ENCODE results near the gene TUBGCP6. TPM values are rescaled to one million over a fixed set of nuclear protein-coding genes. Genes with fewer than 3 reads are reported as not detected.
A peak's percentile ranks its signal among the peaks of the same experiment; 100 is the strongest.

TUBGCP6 gene
- total RNA-seq, 3 donors from 2014 or later = 34.2 to 66.2 (median 59.6) TPM

DNA sequence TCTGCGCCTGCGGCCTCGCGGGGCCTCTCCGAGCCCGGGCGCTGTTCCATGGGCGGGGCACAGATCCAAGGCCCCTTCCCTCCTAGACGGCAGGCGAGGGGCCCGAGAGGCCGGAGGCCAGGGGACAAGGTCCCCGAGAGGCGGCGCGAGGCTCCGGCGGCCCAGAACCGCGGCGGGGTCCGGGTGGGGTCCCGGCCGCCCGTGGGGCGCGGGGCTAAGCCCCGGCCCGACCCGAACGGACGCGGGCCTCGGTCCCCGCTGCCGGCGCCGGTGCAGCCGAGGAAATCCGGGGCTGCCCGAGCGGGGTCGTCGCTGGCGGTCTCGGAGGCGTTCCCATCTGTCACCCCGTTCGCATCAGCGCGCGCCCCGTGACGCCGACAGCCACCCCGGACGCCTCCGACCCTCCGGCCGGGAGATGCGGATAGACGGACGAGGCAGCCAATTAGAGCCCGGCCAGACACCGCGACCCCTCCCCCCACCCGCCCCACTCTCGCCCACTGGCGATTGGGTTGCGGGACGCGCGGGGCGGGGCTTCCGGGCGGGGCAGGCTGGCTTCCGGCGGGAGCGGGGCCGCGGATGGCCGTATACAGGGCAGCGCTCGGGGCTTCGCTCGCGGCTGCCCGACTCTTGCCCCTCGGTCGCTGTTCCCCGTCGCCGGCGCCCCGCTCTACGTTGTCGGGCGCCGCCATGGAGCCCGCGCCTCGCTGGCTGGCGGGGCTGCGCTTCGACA lies 44.2 kb downstream of the TUBGCP6 start, which contains the start of gene SELENOO:
Gene SELENOO, plus strand, starts transcription at position 551 of the 730 bp plus-strand sequence. Its CDS starts 26 bp downstream, at position 577.
- Histone ChIP-seq H3K36me3 (no peaks in the 10 kb centered on the region), H3K4me3 (peak within 1 kb of the TSS; percentile 66 to 89 (median 76)), H3K9me3 (no peaks in the 10 kb centered on the region), H3K4me1 (no peaks in the 10 kb centered on the region), H3K27ac (peak within 1 kb of the TSS; percentile 71 to 90), H3K27me3 (no peaks in the 10 kb centered on the region)
- intact Hi-C loops (cut with DNase I; ENCODE audit: low total_unique reads) = loop anchor here (10.0 kb wide), 1 partner anchor 46 kb away; no protein-coding TSS in a partner anchor
- peak; percentile 82 to 90 for DNase-seq (ENCODE audit: low spot score in 2 of 2)
- TF ChIP-seq POLR2AphosphoS5 (IDR thresholded peaks at IDR 0.05) = peak; percentile 51 to 73 (median 70)
- TF ChIP-seq CTCF (IDR thresholded peaks at IDR 0.05) = no peak

DNA sequence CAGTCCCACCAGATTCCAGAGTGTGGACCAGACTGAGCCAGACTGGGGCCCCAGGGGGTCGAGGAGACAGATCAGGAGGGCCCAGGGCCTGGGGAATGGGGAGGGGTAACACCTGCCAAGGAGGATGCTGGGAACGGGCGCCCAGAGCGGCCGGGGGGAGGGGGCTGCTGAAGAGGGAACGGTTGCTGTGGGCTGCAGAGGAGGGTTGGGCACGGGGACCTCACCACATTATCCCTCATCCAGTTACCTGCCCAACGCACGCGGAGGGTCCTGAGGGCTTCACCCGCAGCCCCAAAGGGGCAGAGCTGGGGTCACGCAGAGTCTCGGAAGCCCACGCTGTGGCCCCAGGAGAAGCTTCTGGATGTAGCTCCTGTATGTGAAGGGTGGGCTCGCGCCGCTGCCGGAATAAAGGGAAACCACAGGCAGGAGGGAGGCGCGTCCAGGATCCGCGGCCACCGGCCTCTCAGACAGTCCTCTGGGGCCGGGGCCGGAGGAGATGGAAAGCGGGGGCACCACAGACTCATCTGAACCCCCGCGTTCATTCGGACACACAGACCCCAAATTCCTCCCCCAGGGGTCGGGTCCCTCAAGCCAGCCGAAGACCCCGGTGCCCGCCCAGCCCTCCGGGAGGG lies 44.9 kb downstream of the TUBGCP6 start:
- Histone ChIP-seq H3K9me3 (no peaks in the 10 kb centered on the region), H3K27ac (peak overlapping the region; percentile 71 to 90), H3K36me3 (no peaks in the 10 kb centered on the region), H3K4me3 (peak overlapping the region; percentile 66 to 89 (median 76)), H3K27me3 (no peaks in the 10 kb centered on the region), H3K4me1 (no peaks in the 10 kb centered on the region)
- intact Hi-C loops (cut with DNase I; ENCODE audit: low total_unique reads) = loop anchor here (10.0 kb wide), 1 partner anchor 45 kb away; no protein-coding TSS in a partner anchor
- no peak for TF ChIP-seq CTCF (IDR thresholded peaks at IDR 0.05)
- TF ChIP-seq POLR2A (IDR thresholded peaks at IDR 0.05) = no peak
- TF ChIP-seq POLR2AphosphoS5 (IDR thresholded peaks at IDR 0.05) = no peak
- DNase-seq (ENCODE audit: low spot score in 2 of 2) = no peak

DNA sequence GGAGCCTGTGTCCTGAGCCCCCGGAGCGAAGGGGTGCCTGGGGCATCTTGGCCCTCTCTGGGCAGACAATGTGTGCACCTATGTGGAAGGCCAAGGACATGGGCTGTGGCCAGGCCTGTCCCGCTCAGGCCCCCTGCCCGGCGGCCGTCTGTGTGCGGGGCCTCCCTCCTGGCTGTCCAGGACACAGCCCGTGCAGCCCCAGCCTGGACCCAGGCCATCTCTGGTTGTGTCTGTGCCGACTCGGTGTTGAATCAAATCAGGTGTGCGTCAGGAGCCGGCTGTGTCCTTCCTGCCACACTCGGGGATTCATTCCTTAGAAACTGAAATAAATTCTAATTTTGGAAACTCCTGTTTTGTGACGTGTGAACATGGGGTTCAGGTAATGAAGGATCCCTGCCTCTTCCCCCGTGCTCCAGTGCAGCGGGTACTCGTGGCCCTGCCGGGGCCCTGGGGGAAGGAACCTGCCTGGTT lies 45.5 kb downstream of the TUBGCP6 start:
- TF ChIP-seq POLR2A (IDR thresholded peaks at IDR 0.05) (no peak), CTCF (IDR thresholded peaks at IDR 0.05) (no peak), POLR2AphosphoS5 (IDR thresholded peaks at IDR 0.05) (no peak)
- no peaks in the 10 kb centered on the region for H3K9me3 ChIP-seq
- H3K27ac ChIP-seq = no peak overlapping the region
- H3K4me1 ChIP-seq = no peaks in the 10 kb centered on the region
- intact Hi-C loops (cut with DNase I; ENCODE audit: low total_unique reads) = no loop called here
- H3K36me3 ChIP-seq = no peaks in the 10 kb centered on the region
- no peak for DNase-seq (ENCODE audit: low spot score in 2 of 2)
- H3K4me3 ChIP-seq = peak overlapping the region in 1 of 3 donors; percentile 89
- no peaks in the 10 kb centered on the region for H3K27me3 ChIP-seq

DNA sequence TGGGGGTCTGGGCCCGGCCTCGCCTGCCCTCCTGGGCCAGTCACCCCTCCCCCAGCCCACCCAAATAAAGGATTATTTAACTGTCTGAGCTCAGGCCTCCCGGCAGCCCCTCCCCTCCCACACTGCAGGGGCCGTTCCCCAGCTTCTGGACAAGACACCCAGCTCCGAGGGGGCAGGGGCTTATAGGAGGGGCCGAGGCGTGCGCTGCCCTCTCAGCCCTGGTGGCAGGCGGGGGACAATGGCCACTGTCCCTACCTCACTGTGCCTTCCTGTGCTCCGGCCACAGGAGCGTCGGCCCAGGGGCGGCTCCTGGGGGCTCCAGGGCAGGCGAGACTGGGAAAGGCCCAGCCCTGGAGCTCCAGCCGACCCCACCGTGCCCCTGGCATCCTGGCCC lies 46.2 kb downstream of the TUBGCP6 start:
- Histone ChIP-seq H3K27me3 (no peaks in the 10 kb centered on the region), H3K4me3 (no peak overlapping the region), H3K27ac (no peak overlapping the region), H3K36me3 (no peaks in the 10 kb centered on the region), H3K4me1 (no peaks in the 10 kb centered on the region), H3K9me3 (no peaks in the 10 kb centered on the region)
- intact Hi-C loops (cut with DNase I; ENCODE audit: low total_unique reads) = no loop called here
- no peak for DNase-seq (ENCODE audit: low spot score in 2 of 2)
- TF ChIP-seq CTCF (IDR thresholded peaks at IDR 0.05) (no peak), POLR2A (IDR thresholded peaks at IDR 0.05) (no peak), POLR2AphosphoS5 (IDR thresholded peaks at IDR 0.05) (no peak)

Measured in breast epithelium (tissue), 4 donors.